Ovary (tissue), 9 donors: Measurements from ENCODE around the gene PLPP2. TPM values are rescaled to one million over a fixed set of nuclear protein-coding genes. Genes with fewer than 3 reads are reported as not detected.

Experiments used
- DNase-seq, 5 donors: peaks; one replicate each; pipeline ENCODE4 v3.0.0-alpha.2; 2019 to 2020
- H3K27ac ChIP-seq, 2 donors: fragments of 200-600 bp; one replicate each; pipeline versions ENCODE4 v1.5.1 to v1.8.0; 2019 to 2022
- H3K27me3 ChIP-seq: fragments of 200-600 bp; one replicate; pipeline ENCODE4 v1.8.0; 2022
- H3K36me3 ChIP-seq: fragments of 200-600 bp; sonication (generic); one replicate; pipeline ENCODE4 v1.5.1; 2019
- H3K4me1 ChIP-seq: one replicate; pipeline ENCODE4 v1.8.1; 2013; ENCODE audit warnings: mild to moderate bottlenecking, moderate library complexity; ENCODE audit not compliant: insufficient read depth
- H3K4me3 ChIP-seq: fragments of 200-600 bp; sonication (generic); one replicate; pipeline ENCODE4 v1.5.1; 2017
- H3K9me3 ChIP-seq, 2 donors: fragments of 200-600 bp in 1 of 2; sonication (generic) in 1 of 2; one replicate each; pipeline versions ENCODE4 v1.5.1 to v1.8.1; 2013 to 2019; ENCODE audit warnings: mild to moderate bottlenecking in 1 of 2, moderate library complexity in 1 of 2
- EP300 ChIP-seq: sonication (generic); formaldehyde crosslinking; IDR thresholded peaks from one replicate; pipeline ENCODE4 v1.6.1; 2017; ENCODE audit warnings: antibody characterized with exemption
- POLR2A ChIP-seq: fragments of 450-650 bp; IDR thresholded peaks from one replicate; pipeline ENCODE4 v1.6.1; 2017; ENCODE audit warnings: antibody characterized with exemption, mild to moderate bottlenecking, moderate library complexity
- whole genome bisulfite sequencing, 3 donors: extraction: QIAGEN DNeasy Blood & Tissue Kit in 1 of 3; methylation state at CpG; one replicate each; pipeline versions ENCODE4 v1.1.5 to v1.1.7; 2013 to 2017; 5-methylcytosine and 5-hydroxymethylcytosine counted together
- intact Hi-C, 4 donors: fragments of 100-400 bp; cut with DNase I; formaldehyde crosslinking; loops; one replicate each; pipeline versions ENCODE4 v1.11.0 to v1.15.1; 2022 to 2023
- polyA plus RNA-seq, 2 donors: library from polyadenylated mRNA; stranded (reverse); fragments of 200-250 nt in 1 of 2; fragments of 350-450 nt in 1 of 2; fragmentation: Illumina TruSeq in 1 of 2; extraction: RNeasy Lipid Tissue Mini Kit (QIAGEN cat#74804) in 1 of 2; gene quantifications; one replicate each; pipeline ENCODE4 v1.2.3, GENCODE V29; 2013 to 2014
- total RNA-seq, 7 donors: library from RNA; depleted of rRNA in 2 of 7; stranded (reverse); fragments of >200 nt in 2 of 7; fragmentation: NEBNext Ultra II Directional in 3 of 7; extraction: Animal tissue kit (Norgen Biotek cat#: 25700) in 3 of 7; gene quantifications; one replicate each; pipeline versions ENCODE4 v1.1.0 to v1.2.4, GENCODE V29; 2016 to 2023
- TF ChIP-seq, protein P1 (sequence below), 3 donors: fragments of 450-650 bp in 2 of 3; fragments of 200-600 bp in 1 of 3; IDR thresholded peaks; one replicate each; pipeline versions ENCODE4 v1.5.1 to v1.8.0; 2016 to 2022; ENCODE audit warnings: antibody characterized with exemption in 3 of 3, mild to moderate bottlenecking in 1 of 3
- donor health status: DM: no; HTN: no; CAD: no; lungs with moderate emphysema.
- donor health status: DM: no; HTN: no; CAD: no.
- donor health status: Bipolar disorder and iron deficiency.
- donor health status: DM: yes; HTN: yes; CAD: no.
- donor health status: DM: no; HTN: no; CAD: no.
- donor health status: DM: yes; HTN: yes; CAD: no.

The PLPP2 gene
- total and polyA plus RNA-seq, 9 donors, result 0.68 to 75.0 (median 5.9) TPM

DNA sequence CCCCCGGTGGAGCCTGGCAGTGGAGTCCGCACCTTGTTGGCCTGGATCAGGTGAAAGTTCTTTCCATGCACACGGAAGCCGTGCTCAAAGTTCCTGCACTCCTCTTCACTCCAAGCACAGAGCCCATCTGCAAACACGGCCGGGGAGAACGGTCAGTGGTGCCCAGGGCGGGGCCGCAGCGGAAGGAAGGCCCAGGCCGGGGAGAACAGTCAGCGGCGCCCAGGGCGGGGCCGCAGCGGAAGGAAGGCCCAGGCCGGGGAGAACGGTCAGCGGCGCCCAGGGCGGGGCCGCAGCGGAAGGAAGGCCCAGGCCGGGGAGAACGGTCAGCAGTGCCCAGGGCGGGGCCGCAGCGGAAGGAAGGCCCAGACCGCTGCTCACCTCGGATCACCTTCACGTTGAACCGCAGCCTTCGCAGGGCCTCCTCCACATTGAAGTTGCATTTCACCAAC, 20.6 kb upstream of the PLPP2 start:
- H3K27ac ChIP-seq, result no peak overlapping the region
- H3K4me3 ChIP-seq, result no peak overlapping the region
- TF ChIP-seq, protein P1, sequence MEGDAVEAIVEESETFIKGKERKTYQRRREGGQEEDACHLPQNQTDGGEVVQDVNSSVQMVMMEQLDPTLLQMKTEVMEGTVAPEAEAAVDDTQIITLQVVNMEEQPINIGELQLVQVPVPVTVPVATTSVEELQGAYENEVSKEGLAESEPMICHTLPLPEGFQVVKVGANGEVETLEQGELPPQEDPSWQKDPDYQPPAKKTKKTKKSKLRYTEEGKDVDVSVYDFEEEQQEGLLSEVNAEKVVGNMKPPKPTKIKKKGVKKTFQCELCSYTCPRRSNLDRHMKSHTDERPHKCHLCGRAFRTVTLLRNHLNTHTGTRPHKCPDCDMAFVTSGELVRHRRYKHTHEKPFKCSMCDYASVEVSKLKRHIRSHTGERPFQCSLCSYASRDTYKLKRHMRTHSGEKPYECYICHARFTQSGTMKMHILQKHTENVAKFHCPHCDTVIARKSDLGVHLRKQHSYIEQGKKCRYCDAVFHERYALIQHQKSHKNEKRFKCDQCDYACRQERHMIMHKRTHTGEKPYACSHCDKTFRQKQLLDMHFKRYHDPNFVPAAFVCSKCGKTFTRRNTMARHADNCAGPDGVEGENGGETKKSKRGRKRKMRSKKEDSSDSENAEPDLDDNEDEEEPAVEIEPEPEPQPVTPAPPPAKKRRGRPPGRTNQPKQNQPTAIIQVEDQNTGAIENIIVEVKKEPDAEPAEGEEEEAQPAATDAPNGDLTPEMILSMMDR (IDR thresholded peaks at IDR 0.05), result no peak
- TF ChIP-seq POLR2A (no peak), EP300 (no peak)
- 90 to 92% (median 91%) methylated on average over 26 to 33 of the region's 33 CpGs for WGBS, 3 donors
- no peaks in the 10 kb centered on the region for H3K36me3 ChIP-seq
- no peaks in the 10 kb centered on the region for H3K9me3 ChIP-seq
- peaks cover 2% of the 10 kb centered on the region for H3K4me1 ChIP-seq
- DNase-seq, result peak in 1 of 5 donors; percentile 12
- intact Hi-C loops, result loop anchor here in 1 of 4 donors (10.0 kb wide), 1 partner anchor 63 kb away; a partner anchor contains a TSS
- no peaks in the 10 kb centered on the region for H3K27me3 ChIP-seq

DNA sequence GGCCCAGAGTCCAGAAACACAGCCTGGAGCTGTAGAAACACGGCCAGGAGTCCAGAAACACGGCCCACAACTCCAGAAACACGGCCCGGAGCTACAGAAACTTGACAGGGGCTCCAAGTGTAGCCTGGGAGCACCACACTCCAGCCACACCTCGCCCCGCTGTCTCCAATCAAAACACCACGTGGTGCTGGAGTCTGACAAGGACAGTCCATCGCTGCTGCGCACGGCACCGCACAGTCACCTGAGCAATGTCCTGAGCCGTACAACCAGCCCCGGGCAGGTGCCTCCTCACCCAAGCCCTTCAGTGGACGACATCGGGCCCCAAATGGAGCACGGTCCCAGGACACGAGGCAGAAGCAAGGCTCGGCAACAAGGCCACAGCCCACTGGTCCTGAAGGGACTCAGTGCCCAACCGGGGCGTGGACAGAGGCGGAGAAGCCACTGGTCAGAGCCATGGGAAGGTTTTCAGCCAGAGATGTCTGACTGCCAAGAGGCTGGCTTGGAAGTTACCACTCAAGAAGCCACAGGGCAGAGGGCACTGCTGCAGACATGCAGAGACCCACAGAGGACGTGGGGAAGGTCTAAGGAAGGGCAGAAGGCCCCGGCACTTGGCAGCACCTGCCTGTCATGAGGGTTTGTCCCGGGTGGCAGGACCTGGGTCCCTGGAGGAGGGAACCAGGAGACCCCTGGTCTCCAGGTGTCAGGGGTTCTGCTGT, 19.7 kb upstream of the PLPP2 start:
- 80 to 91% (median 89%) methylated on average over 24 of the region's 24 CpGs for WGBS, 3 donors
- Histone ChIP-seq H3K27me3 (no peaks in the 10 kb centered on the region), H3K4me1 (peaks cover 2% of the 10 kb centered on the region), H3K36me3 (no peaks in the 10 kb centered on the region), H3K9me3 (no peaks in the 10 kb centered on the region), H3K27ac (no peak overlapping the region), H3K4me3 (no peak overlapping the region)
- DNase-seq, result peak in 1 of 5 donors; percentile 16
- intact Hi-C loops, result loop anchor here in 1 of 4 donors (10.0 kb wide), 1 partner anchor 64 kb away; a partner anchor contains a TSS
- TF ChIP-seq, protein P1 (IDR thresholded peaks at IDR 0.05), result no peak
- TF ChIP-seq EP300 (no peak), POLR2A (no peak)

DNA sequence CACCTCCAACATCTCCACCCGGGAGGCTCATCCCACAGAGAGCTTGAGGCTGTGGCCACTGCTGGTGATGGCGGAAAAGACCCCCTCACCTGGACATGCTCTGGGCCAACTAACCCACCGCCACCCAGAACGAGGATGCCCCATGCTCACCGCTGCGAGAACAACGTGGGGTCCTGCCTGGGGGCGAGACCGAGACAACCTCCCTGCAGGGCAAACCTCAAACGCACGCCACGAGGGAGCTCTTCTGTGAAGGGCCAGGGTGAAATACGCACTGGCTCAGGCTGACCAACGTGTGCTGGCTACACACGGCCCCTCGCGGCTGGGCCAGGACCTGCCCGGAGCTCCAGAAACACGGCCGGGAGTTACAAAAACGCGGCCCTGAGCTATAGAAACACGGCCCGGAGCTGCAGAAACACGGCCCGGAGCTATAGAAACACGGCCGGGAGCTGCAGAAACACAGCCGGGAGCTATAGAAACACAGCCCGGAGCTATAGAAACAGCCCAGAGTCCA, 19.0 kb upstream of the PLPP2 start:
- Histone ChIP-seq H3K9me3 (no peaks in the 10 kb centered on the region), H3K27ac (no peak overlapping the region), H3K4me1 (peaks cover 2% of the 10 kb centered on the region), H3K4me3 (peak overlapping the region; percentile 14), H3K36me3 (no peaks in the 10 kb centered on the region), H3K27me3 (no peaks in the 10 kb centered on the region)
- whole genome bisulfite sequencing, 3 donors, result 45 to 68% (median 56%) methylated on average over 30 of the region's 30 CpGs
- intact Hi-C loops, result loop anchor here in 1 of 4 donors (10.0 kb wide), 1 partner anchor 65 kb away; a partner anchor contains a TSS
- TF ChIP-seq, protein P1 (IDR thresholded peaks at IDR 0.05), result no peak
- TF ChIP-seq EP300 (no peak), POLR2A (no peak)
- DNase-seq, result no peak

DNA sequence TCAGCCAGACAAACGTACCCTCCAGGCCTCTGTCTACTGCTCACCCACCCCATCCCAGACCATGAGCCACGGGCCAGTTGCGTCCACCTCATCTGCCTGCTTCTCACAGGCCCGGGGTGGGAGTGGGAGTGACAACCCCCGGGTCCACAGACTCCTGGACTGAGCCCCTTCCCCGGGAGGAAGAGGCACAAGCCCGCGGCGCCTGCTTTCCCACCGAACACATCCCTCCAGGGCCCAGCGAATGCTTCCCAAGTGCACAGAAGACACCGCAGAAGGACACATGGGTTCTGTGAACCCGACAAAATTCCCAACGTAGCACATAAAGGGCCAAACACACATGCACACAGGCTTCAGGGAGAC, 18.0 kb upstream of the PLPP2 start:
- no peak for DNase-seq
- Histone ChIP-seq H3K27me3 (no peaks in the 10 kb centered on the region), H3K27ac (no peak overlapping the region), H3K36me3 (no peaks in the 10 kb centered on the region), H3K9me3 (no peaks in the 10 kb centered on the region), H3K4me1 (peaks cover 2% of the 10 kb centered on the region), H3K4me3 (no peak overlapping the region)
- TF ChIP-seq EP300, result no peak
- TF ChIP-seq, protein P1 (IDR thresholded peaks at IDR 0.05), result no peak
- TF ChIP-seq POLR2A, result no peak
- WGBS, 3 donors, result 79 to 92% (median 88%) methylated on average over 14 of the region's 14 CpGs
- intact Hi-C loops, result no loop called here
